GM12875 (cell line): ENCODE measurements around the gene PARD3.

Experiments
- H3K4me3 ChIP-seq: one replicate; pipeline ENCODE4 v1.5.1; 2011; ENCODE audit warnings: low read depth, low read length, control low read depth
- CTCF ChIP-seq: IDR thresholded peaks from 2 replicates; pipeline ENCODE4 v1.5.1; 2011; ENCODE audit warnings: low read depth, mild to moderate bottlenecking, control low read depth, inconsistent platforms, low read length, moderate library complexity, borderline replicate concordance; ENCODE audit not compliant: insufficient read depth

The PARD3 gene

GRCh38 chr10:34139559-34139958 is 675.5 kb downstream of the PARD3 start:
- H3K4me3 ChIP-seq: no peak overlapping the region
- no peak for TF ChIP-seq CTCF

- no peak for TF ChIP-seq CTCF
- H3K4me3 ChIP-seq: no peak overlapping the region
Measured at GRCh38 chr10:34137955-34138354, 677.1 kb downstream of the PARD3 start.

- TF ChIP-seq CTCF: no peak
- no peak overlapping the region for H3K4me3 ChIP-seq
Measured at GRCh38 chr10:34137201-34137600, 677.9 kb downstream of the PARD3 start.

GRCh38 chr10:34135515-34135914 is 679.6 kb downstream of the PARD3 start:
- H3K4me3 ChIP-seq: no peak overlapping the region
- no peak for TF ChIP-seq CTCF

- no peak for TF ChIP-seq CTCF
- no peak overlapping the region for H3K4me3 ChIP-seq
Measured at GRCh38 chr10:34134602-34135001, 680.5 kb downstream of the PARD3 start.

GRCh38 chr10:34133406-34133805 is 681.7 kb downstream of the PARD3 start:
- no peak overlapping the region for H3K4me3 ChIP-seq
- no peak for TF ChIP-seq CTCF

- TF ChIP-seq CTCF: no peak
- no peak overlapping the region for H3K4me3 ChIP-seq
Measured at GRCh38 chr10:34131152-34131551, 683.9 kb downstream of the PARD3 start.
